K562 (cell line): ENCODE measurements around the gene FBXW7. TPM values are rescaled to one million over a fixed set of nuclear protein-coding genes. Genes with fewer than 3 reads are reported as not detected.

Source experiments
- EHMT2 ChIP-seq: fragments of 450-650 bp; IDR thresholded peaks from 2 replicates; pipeline ENCODE4 v1.6.1; 2018; ENCODE audit warnings: antibody characterized with exemption
- LCOR ChIP-seq: sonication (generic); formaldehyde crosslinking; IDR thresholded peaks from 2 replicates; pipeline ENCODE4 v1.8.0; 2022; ENCODE audit warnings: mild to moderate bottlenecking, missing genetic modification reagents
- POLR3G ChIP-seq: IDR thresholded peaks from 2 replicates; pipeline ENCODE4 v1.6.1; 2011; ENCODE audit not compliant: insufficient read length, insufficient replicate concordance; ENCODE audit errors: extremely low read depth
- ZBTB1 ChIP-seq: sonication (generic); formaldehyde crosslinking; IDR thresholded peaks from 2 replicates; pipeline ENCODE4 v1.8.1; 2023; ENCODE audit warnings: missing genetic modification reagents, low read depth, mild to moderate bottlenecking, borderline replicate concordance
- ZNF3 ChIP-seq: fragments of 250-450 bp; sonication (Bioruptor Pico); IDR thresholded peaks from 2 replicates; pipeline ENCODE4 v1.5.0; 2021; ENCODE audit warnings: mild to moderate bottlenecking, moderate library complexity
- polyA plus RNA-seq, 8 experiments: library from polyadenylated mRNA; depleted of rRNA in 4 of 8; stranded (reverse) in 5 of 8; unstranded in 3 of 8; fragments of >200 nt; fragmentation: Nextera tagmentation in 2 of 8; fragmentation: Illumina TruSeq in 1 of 8; extraction: Ambion mirVana in 2 of 8; extraction: Trizol in 1 of 8; gene quantifications; 2 replicates each; pipeline versions ENCODE4 v1.2.1 to v1.2.3, GENCODE V29; 2011 to 2014; ENCODE audit warnings: inconsistent platforms in 1 of 8, missing spikeins in 1 of 8
- total RNA-seq, 7 experiments: library from RNA; depleted of rRNA in 6 of 7; stranded (reverse); fragments of >200 nt in 6 of 7; fragmentation: Illumina TruSeq in 2 of 7; extraction: Trizol in 2 of 7; gene quantifications; 2 replicates each; pipeline versions ENCODE4 v1.2.1 to v1.2.3, GENCODE V29; 2011 to 2021; ENCODE audit warnings: low replicate concordance in 1 of 7
- TF ChIP-seq, protein P1 (sequence below): fragments of 250-450 bp; sonication (Bioruptor Pico); IDR thresholded peaks from 2 replicates; pipeline ENCODE4 v1.8.0; 2022; ENCODE audit warnings: moderate library complexity, mild to moderate bottlenecking, inconsistent platforms
- TF ChIP-seq, protein P2 (sequence below): fragments of 450-650 bp; formaldehyde crosslinking; IDR thresholded peaks from 2 replicates; pipeline ENCODE4 v1.4.0; 2022; ENCODE audit warnings: missing genetic modification characterization
- TF ChIP-seq, protein P3 (sequence below): sonication (generic); formaldehyde crosslinking; IDR thresholded peaks from 2 replicates; pipeline ENCODE4 v1.8.0; 2022; ENCODE audit warnings: missing genetic modification reagents, mild to moderate bottlenecking, moderate library complexity, borderline replicate concordance

Gene FBXW7
- total and polyA plus RNA-seq, 9 of the 15 experiments (the other 6 are each of a cell fraction or from before 2014, with no cell fraction given), result 6.8 to 44.2 (median 16.4) TPM

DNA sequence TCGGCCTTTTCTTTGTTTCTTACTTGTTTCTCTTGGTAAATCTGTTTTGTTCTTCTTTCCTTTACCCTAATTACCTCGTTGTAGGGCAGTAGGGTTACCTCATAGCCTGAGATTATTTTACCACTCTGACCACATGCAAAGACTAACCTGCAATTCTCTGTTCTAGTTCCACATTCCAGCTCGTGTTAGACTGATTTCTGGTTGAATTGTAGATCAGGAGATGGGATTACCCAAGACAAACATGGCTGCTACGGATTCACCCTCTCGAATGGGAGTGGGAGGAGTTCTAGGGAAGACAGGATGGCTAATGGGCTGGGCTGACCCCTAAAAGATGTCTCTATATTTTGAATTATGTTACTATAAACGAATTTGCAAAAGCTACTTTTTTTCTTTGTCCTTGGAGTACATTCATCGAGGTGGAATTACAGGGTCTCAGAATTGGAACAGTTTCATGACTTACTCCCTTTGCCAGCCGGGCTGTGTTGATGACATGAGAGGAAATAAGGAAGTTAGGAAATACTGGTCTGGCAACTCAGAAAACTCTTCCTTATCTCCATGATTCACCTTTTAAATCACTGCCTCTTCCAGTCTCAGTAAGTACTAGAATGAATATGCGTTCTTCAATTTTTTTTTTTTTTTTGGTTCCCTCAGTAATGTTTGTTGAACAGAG, 36.7 kb upstream of the FBXW7 start (continued):
- TF ChIP-seq, protein P1, sequence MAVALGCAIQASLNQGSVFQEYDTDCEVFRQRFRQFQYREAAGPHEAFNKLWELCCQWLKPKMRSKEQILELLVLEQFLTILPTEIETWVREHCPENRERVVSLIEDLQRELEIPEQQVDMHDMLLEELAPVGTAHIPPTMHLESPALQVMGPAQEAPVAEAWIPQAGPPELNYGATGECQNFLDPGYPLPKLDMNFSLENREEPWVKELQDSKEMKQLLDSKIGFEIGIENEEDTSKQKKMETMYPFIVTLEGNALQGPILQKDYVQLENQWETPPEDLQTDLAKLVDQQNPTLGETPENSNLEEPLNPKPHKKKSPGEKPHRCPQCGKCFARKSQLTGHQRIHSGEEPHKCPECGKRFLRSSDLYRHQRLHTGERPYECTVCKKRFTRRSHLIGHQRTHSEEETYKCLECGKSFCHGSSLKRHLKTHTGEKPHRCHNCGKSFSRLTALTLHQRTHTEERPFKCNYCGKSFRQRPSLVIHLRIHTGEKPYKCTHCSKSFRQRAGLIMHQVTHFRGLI (CRISPR knock-in tag), result no peak
- TF ChIP-seq ZNF3 (no peak), EHMT2 (no peak), ZBTB1 (CRISPR knock-in tag) (no peak), POLR3G (no peak), LCOR (CRISPR knock-in tag) (no peak)
- TF ChIP-seq, protein P2, sequence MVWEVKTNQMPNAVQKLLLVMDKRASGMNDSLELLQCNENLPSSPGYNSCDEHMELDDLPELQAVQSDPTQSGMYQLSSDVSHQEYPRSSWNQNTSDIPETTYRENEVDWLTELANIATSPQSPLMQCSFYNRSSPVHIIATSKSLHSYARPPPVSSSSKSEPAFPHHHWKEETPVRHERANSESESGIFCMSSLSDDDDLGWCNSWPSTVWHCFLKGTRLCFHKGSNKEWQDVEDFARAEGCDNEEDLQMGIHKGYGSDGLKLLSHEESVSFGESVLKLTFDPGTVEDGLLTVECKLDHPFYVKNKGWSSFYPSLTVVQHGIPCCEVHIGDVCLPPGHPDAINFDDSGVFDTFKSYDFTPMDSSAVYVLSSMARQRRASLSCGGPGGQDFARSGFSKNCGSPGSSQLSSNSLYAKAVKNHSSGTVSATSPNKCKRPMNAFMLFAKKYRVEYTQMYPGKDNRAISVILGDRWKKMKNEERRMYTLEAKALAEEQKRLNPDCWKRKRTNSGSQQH, result no peak
- TF ChIP-seq, protein P3, sequence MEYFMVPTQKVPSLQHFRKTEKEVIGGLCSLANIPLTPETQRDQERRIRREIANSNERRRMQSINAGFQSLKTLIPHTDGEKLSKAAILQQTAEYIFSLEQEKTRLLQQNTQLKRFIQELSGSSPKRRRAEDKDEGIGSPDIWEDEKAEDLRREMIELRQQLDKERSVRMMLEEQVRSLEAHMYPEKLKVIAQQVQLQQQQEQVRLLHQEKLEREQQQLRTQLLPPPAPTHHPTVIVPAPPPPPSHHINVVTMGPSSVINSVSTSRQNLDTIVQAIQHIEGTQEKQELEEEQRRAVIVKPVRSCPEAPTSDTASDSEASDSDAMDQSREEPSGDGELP, result no peak
